ENCODE measurements around the gene TTC7B. TPM values are rescaled to one million over a fixed set of nuclear protein-coding genes. Genes with fewer than 3 reads are reported as not detected.

Gene TTC7B
- total RNA-seq, 1 experiment from 2014 or later: 70.6 TPM

DNA sequence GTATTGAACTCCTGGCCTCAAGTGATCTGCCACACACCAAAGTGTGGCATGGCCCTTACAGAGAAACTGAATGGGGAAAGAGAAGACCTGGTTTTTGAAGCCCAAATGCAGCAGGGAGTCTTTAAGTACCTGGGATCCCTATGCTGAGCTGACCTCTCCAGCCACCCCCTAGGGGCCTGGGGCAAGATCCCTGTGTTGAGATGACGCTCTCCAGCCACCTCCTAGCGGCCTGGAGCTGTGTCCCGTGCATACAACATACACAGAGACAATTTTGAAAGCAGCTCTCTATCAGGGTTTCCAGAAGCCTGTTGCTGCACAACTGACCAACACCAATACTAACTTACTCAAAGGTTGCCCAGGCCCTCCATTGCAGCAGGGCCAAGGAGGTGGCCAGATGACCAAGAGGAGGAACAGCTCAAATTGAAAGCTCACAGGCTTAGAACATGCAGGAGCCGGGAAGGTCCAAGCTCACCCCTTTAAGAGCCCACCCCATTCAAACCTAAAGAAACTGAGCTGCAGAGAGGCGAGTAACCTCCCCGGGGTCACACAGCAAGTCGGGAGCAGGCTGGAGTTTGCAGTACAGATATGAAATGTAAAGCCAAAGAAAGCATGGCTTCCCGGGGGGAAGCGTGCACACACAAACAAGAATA lies 31.5 kb downstream of the TTC7B start (continued):
- TF ChIP-seq ZFX (IDR thresholded peaks at IDR 0.05) (no peak), JUND (IDR thresholded peaks at IDR 0.05) (no peak), RAD21 (IDR thresholded peaks at IDR 0.05; ENCODE audit: low read depth) (no peak), SP1 (IDR thresholded peaks at IDR 0.05; ENCODE audit: low read depth) (no peak), CEBPB (IDR thresholded peaks at IDR 0.05; ENCODE audit: low read depth) (no peak), EZH2 (IDR thresholded peaks at IDR 0.05) (no peak), SRF (IDR thresholded peaks at IDR 0.05; ENCODE audit: low read depth) (no peak)
- TF ChIP-seq, protein P1, sequence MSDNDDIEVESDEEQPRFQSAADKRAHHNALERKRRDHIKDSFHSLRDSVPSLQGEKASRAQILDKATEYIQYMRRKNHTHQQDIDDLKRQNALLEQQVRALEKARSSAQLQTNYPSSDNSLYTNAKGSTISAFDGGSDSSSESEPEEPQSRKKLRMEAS (IDR thresholded peaks at IDR 0.05): no peak
- TF ChIP-seq, protein P2, sequence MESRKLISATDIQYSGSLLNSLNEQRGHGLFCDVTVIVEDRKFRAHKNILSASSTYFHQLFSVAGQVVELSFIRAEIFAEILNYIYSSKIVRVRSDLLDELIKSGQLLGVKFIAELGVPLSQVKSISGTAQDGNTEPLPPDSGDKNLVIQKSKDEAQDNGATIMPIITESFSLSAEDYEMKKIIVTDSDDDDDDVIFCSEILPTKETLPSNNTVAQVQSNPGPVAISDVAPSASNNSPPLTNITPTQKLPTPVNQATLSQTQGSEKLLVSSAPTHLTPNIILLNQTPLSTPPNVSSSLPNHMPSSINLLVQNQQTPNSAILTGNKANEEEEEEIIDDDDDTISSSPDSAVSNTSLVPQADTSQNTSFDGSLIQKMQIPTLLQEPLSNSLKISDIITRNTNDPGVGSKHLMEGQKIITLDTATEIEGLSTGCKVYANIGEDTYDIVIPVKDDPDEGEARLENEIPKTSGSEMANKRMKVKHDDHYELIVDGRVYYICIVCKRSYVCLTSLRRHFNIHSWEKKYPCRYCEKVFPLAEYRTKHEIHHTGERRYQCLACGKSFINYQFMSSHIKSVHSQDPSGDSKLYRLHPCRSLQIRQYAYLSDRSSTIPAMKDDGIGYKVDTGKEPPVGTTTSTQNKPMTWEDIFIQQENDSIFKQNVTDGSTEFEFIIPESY (IDR thresholded peaks at IDR 0.05; ENCODE audit: extremely low read depth, insufficient replicate concordance, low read length): no peak

DNA sequence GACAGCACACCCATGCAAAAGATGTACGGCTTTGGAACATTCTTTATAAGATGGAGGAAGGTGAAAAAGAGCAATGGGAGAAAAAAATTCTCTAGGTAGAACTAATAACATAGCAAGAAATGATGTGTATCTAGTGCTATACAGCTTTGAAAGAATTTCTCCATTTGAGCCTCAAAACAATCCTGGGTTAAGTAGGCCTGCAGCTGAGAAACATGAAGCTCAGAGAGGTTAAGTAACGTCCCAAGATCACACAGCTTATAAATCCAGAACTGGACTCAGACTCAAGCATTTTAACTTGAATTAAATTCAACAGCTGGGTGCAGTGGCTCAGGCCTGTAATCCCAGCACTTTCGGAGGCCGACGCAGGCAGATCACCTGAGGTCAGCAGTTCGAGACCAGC lies 32.9 kb downstream of the TTC7B start:
- intact Hi-C loops (cut with micrococcal nuclease): no loop called here
- DNase-seq (ENCODE audit: low read depth, low spot score) (no peak), ATAC-seq (no peak)
- CTCF ChIA-PET: no interaction called here
- H3K27me3 ChIP-seq (ENCODE audit: insufficient read depth, low read length): no peaks in the 10 kb centered on the region
- H3K4me2 ChIP-seq (ENCODE audit: low read length): no peak overlapping the region
- BruUV-seq (replicated peaks): no TSS peak
- RAD21 ChIA-PET (ENCODE audit: low non-redundant PET in 1 of 2, low total read pairs in 2 of 2, uncharacterized antibody in 2 of 2, unreplicated experiment in 2 of 2): no interaction called here
- H2AFZ ChIP-seq (ENCODE audit: low read depth, low read length, poor library complexity, severe bottlenecking): no peak overlapping the region
- H3K27ac ChIP-seq (ENCODE audit: low read depth, low read length): no peak overlapping the region
- POLR2A ChIA-PET: interaction anchor here (2.2 kb wide), 1 partner anchor 12 kb away, joined by 5 read pairs; no protein-coding TSS in a partner anchor
- no peak overlapping the region for H3K4me3 ChIP-seq (replicated peaks in 1 of 2; ENCODE audit: low read depth in 1 of 2, low read length in 2 of 2)
- no peaks in the 10 kb centered on the region for H3K79me2 ChIP-seq (ENCODE audit: insufficient read depth, low read length)
- no peaks in the 10 kb centered on the region for H3K9me3 ChIP-seq (ENCODE audit: control insufficient read depth in 1 of 2, insufficient read depth in 1 of 2, low read depth in 1 of 2, low read length in 2 of 2)
- H3K9ac ChIP-seq (ENCODE audit: low read length): no peak overlapping the region
- H3K36me3 ChIP-seq (ENCODE audit: control insufficient read depth in 1 of 2, insufficient read depth in 2 of 2, low read length in 2 of 2): no peaks in the 10 kb centered on the region; a peak in 1 of 4 replicates
- H4K20me1 ChIP-seq (ENCODE audit: insufficient read depth): no peaks in the 10 kb centered on the region
- no peaks in the 10 kb centered on the region for H3K4me1 ChIP-seq (ENCODE audit: control insufficient read depth in 1 of 2, insufficient read depth in 2 of 2, low read length in 2 of 2)
- H3K9me2 ChIP-seq (ENCODE audit: insufficient read depth): no peaks in the 10 kb centered on the region
- no peak for TF ChIP-seq POLR2AphosphoS5 (IDR thresholded peaks at IDR 0.05; ENCODE audit: low read depth, low read length)
- no peak for TF ChIP-seq POLR2A (IDR thresholded peaks at IDR 0.05; ENCODE audit: borderline replicate concordance, extremely low read depth, insufficient read depth, insufficient read length)
- TF ChIP-seq, protein P3, sequence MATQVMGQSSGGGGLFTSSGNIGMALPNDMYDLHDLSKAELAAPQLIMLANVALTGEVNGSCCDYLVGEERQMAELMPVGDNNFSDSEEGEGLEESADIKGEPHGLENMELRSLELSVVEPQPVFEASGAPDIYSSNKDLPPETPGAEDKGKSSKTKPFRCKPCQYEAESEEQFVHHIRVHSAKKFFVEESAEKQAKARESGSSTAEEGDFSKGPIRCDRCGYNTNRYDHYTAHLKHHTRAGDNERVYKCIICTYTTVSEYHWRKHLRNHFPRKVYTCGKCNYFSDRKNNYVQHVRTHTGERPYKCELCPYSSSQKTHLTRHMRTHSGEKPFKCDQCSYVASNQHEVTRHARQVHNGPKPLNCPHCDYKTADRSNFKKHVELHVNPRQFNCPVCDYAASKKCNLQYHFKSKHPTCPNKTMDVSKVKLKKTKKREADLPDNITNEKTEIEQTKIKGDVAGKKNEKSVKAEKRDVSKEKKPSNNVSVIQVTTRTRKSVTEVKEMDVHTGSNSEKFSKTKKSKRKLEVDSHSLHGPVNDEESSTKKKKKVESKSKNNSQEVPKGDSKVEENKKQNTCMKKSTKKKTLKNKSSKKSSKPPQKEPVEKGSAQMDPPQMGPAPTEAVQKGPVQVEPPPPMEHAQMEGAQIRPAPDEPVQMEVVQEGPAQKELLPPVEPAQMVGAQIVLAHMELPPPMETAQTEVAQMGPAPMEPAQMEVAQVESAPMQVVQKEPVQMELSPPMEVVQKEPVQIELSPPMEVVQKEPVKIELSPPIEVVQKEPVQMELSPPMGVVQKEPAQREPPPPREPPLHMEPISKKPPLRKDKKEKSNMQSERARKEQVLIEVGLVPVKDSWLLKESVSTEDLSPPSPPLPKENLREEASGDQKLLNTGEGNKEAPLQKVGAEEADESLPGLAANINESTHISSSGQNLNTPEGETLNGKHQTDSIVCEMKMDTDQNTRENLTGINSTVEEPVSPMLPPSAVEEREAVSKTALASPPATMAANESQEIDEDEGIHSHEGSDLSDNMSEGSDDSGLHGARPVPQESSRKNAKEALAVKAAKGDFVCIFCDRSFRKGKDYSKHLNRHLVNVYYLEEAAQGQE (IDR thresholded peaks at IDR 0.05; ENCODE audit: low read depth): no peak
- TF ChIP-seq, protein P4, sequence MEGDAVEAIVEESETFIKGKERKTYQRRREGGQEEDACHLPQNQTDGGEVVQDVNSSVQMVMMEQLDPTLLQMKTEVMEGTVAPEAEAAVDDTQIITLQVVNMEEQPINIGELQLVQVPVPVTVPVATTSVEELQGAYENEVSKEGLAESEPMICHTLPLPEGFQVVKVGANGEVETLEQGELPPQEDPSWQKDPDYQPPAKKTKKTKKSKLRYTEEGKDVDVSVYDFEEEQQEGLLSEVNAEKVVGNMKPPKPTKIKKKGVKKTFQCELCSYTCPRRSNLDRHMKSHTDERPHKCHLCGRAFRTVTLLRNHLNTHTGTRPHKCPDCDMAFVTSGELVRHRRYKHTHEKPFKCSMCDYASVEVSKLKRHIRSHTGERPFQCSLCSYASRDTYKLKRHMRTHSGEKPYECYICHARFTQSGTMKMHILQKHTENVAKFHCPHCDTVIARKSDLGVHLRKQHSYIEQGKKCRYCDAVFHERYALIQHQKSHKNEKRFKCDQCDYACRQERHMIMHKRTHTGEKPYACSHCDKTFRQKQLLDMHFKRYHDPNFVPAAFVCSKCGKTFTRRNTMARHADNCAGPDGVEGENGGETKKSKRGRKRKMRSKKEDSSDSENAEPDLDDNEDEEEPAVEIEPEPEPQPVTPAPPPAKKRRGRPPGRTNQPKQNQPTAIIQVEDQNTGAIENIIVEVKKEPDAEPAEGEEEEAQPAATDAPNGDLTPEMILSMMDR (IDR thresholded peaks at IDR 0.05 in 2 of 3, conservative IDR thresholded peaks at IDR 0.05 in 1 of 3; ENCODE audit: borderline replicate concordance in 1 of 3, insufficient read depth in 1 of 3, low read depth in 2 of 3, low read length in 2 of 3): no peak
- TF ChIP-seq EZH2 (IDR thresholded peaks at IDR 0.05): no peak
- TF ChIP-seq, protein P2 (IDR thresholded peaks at IDR 0.05; ENCODE audit: extremely low read depth, insufficient replicate concordance, low read length): no peak
- TF ChIP-seq, protein P5, sequence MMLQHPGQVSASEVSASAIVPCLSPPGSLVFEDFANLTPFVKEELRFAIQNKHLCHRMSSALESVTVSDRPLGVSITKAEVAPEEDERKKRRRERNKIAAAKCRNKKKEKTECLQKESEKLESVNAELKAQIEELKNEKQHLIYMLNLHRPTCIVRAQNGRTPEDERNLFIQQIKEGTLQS (IDR thresholded peaks at IDR 0.05): no peak
- TF ChIP-seq ZFX (IDR thresholded peaks at IDR 0.05): no peak
- no peak for TF ChIP-seq FOSL1 (IDR thresholded peaks at IDR 0.05; ENCODE audit: low read depth)
